HG02678 (cell line): ENCODE measurements around the gene SLC35G6.
"Not testable (repeated sequence)": the region's sequence is repeated elsewhere in the genome, so short reads cannot be mapped to it uniquely, and the experiment has no call there.

ENCODE experiments used
- ATAC-seq: cut with Tn5 transposase; IDR thresholded peaks from one replicate; pipeline ENCODE4 v1.9.1; 2021; ENCODE audit warnings: mild to moderate bottlenecking, moderate library complexity; ENCODE audit not compliant: unreplicated experiment

SLC35G6 gene

DNA sequence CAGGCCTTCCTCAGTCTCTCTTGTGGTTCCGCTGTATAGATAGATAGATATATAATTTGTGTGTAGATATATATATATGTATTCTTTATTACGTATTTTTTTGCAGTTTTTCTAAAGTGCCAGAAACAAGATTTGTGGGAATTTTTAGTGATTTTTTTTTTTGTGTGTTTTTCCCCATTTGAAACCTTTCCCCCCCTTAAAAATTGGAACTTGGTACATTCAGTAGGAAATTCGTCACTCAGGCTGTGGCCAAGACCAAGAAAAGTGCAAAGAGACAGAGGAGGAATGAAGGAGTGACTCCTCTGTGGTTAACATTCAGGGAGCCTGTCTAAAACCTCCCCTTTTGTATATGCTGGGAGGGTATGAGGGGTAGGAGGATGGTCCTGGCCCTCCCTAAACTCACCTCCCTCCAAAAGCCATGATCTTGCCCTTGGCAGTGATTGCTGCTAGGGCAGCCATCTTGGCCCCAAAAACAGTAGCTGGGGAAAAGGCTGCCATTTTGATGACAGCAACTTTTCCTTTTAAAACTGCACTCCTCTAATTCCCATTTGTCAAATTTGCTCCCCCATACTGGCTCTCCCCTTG, 21.2 kb upstream of the SLC35G6 start:
- no peak for ATAC-seq

DNA sequence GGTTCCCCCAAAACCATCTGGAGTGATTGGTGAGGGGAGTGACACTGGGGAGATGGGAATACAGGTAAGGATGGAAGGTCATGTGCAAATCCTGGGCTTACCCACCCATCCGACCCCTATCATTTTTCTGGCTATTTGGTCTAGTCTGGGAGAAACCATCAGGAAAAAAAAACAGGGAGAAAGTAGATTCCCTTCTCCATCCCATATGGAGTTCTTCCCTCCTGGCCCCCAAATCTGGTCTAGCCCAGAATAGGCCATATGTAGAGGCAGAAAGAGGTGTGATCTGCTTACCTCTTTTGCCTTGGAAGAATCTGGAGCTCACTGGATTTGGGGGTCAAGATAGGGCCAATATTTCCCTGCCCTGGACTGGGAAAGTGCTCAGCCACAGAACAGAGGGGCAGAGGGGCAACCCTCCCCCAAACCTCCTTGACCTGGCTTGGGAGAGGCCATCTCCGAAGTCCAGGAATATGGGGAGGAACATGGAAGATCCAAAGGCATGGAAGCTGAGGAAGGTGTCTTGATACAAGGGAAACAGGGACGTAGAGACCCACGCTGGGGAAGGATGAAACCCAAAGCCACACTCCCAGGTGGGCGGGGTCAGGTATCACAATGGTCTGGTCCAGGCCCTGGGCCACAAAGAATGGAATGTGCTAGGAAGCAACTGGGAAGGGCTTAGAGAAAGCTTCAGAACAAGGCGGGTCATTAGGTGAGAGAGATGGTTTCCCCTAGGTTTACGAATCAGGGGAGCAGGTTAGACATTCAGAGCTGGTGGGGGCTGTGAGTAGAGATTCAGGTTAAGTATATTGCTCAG, 20.2 kb upstream of the SLC35G6 start:
- ATAC-seq: no peak

DNA sequence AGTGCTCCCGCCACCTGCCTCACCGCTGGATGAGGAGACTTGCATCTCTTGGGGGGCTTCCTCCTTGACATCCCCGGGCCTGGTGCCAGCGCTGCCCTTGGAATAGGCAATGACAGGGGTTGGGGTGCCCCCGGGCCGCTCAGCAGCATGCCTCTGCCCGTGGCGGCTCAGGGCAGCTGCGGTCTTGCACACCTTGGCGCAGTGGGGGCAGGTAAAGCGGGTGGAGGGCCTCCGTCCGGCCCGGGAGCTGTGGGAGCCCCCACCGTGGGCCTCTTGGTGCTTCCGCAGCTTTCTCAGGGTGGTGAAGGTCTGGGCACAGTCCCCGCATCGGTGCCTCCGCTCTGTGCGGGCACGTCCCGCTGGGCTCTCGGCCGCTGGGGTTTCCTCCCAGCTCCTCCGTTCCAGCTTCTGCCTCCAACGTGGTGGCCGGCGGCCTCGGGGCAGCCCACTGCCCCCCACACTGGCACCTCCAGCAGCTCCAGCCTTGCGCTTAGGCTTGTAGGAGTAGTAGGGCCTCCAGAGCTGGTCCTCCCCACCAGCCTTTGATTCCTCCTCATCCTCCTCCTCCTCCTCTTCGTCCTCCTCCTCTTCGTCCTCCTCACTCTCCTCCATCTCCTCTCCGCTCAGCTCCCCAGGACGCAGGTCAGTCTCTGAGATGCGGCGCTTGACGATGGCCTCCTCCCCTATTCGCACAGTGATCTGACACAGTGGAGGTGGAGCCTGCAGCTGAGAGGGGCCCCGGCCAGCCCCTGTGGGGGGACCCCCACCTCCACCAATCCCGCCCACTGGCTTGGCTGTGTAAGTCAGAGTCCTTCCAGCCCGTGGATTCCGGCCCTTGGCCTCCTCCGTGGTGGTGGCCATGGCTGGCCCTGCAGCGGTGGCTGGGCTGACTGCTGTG, 18.5 kb upstream of the SLC35G6 start:
- no peak for ATAC-seq

DNA sequence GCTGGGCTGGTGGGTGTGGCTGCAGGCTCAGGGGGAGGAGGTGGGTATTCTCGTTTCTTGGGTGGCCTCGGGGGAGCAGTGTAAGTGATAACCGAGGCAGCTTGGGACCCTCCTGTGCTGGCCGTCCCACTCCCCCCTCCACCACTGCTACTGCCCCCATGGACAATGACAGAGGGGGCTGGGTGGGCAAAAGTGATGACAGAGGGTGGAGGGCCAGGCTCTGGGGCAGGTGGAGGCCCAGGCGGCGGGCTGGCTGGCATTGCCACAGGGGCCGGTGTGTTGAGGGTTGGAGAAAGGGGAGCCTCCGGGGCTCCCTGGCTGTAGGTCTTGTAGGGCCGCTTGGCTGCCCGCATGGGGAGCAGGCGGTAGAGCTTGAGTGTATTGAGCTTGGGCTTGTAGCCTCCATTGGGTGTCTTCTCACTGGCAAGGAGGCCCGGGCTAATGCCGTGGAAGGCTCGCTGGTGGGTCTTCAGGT, 17.8 kb upstream of the SLC35G6 start:
- ATAC-seq: no peak

- no peak for ATAC-seq
Measured at GRCh38 chr17:7464081-7464480, 17.2 kb upstream of the SLC35G6 start.

GRCh38 chr17:7465597-7466275, 15.5 kb upstream of the SLC35G6 start:
- no peak for ATAC-seq

- ATAC-seq: no peak
Measured at GRCh38 chr17:7466318-7466638, 15.0 kb upstream of the SLC35G6 start.

DNA sequence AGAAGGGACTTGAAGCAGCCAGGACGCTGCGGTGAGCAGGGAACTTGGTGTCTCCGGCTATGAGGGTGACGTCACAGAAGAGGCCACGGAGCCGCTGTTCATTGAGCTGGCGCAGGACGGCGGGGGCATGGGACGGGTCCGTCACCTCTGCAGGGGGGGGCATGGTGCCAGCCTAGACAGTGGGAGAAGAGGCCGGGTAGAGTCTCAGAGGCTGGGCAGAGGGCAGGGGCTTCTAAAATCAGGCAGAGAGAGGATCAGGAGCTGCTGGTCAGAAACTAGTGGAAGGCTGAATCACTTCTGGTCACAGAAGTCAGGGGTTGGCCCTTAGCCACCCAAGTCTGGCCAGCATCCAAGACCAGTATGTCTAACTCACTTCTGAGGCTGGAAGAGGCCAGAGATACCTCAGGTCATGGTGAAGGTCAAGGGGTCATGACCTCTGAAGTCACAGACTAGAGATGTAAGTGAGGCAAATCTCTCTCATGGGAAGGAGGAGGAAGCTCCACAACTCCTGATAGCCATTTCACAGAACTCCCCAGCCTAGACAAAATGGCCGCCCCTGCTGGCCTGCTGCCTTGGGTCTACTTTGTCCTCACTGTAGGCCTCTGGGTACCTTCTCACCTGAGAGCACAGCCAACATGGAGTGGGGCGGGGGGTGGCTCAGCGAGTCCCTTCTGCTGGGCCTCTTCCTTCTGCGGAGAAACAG, 14.5 kb upstream of the SLC35G6 start:
- ATAC-seq: no peak

DNA sequence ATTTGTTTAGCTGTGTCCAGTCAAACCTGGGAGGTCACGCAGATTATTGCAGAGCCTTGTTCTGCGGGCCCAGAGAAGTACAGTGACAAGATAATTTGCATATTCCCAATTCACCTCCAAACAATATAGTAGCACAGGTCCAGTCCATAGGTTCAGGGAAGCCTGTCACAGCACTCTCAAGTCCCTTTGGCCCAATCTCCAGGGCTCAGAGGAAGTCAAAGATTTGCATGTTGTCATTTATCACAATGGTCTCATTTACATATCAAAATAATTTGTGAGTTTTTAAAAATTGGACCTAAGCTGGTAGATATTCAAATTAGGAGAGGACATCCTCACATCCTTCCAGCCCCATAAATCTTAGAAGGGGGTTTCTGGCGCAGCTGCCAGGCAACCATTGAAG, 13.7 kb upstream of the SLC35G6 start:
- no peak for ATAC-seq

DNA sequence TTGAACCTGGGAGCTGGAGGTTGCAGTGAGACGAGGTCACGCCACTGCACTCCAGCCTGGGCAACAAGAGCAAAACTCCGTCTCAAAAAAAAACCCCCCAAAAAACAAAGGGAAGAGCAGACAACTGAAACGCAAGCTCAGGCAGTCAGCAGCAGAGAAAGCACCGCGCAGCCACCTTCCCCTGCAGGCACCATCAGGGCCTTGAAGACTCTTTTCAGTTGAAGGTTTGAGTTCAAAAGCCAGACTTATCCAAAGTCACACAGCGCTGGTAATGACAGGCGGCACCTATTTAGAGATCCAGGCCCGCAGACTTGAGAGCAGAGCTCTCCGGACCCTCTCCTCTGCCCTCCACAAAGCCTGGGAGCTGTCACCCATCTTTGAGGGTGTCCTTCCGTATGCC, 13.0 kb upstream of the SLC35G6 start:
- ATAC-seq: no peak

GRCh38 chr17:7468804-7469389, 12.3 kb upstream of the SLC35G6 start:
- ATAC-seq: no peak

DNA sequence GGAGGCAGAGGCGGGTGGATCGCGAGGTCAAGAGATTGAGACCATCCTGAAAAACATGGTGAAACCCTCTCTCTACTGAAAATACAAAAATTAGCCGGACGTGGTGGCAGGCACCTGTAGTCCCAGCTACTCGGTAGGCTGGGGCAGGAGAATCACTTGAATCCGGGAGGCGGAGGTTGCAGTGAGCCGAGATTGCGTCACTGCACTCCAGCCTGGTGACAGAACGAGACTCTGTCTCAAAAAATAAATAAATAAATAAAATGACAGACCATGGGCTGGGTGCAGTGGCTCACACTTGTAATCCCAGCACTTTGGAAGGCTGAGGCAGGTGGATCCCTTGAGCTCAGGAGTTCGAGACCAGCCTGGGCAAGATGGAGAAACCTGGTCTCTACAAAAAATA, 11.4 kb upstream of the SLC35G6 start:
- ATAC-seq: not testable (repeated sequence)

DNA sequence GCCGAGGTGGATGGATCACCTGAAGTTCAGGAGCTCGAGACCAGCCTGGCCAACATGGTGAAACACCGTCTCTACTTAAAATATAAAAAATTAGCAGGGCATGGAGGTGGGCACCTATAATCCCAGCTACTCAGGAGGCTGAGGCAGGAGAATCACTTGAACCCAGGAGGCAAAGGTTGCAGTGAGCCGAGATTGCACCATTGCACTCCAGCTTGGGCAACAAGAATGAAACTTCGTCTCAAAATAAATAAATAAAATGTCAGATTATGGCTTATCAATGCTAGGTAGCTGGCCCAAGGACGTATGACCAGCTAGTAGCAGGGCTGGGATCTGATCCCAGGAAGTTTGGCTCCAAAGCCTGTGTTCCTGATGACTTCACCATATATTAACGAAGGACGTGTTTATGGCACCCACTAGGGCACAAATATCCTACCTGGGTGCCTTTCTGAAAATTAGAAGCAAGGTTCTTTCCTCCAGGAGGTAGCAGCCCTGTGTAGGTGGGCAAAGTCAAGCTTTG, 10.7 kb upstream of the SLC35G6 start:
- ATAC-seq: not testable (repeated sequence)

DNA sequence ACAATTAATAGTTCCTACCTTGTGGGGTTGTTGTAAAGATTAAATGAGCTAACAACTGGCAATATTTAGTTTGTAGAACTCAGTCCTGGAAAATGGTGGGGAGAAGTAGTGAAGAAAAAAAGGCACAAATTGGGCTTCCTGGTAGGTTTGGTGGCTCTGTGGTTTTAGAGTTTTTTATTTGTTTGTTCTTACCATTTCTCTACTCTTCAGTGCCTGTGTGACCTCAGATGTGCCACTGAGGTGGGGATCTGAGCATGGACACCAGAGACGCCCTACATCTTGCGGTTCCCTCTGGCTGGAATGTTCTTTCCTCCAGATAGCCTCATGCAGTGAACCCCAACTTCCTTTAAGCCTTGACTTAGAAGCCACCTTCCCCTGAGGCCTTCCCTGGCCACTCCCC, 9.5 kb upstream of the SLC35G6 start:
- ATAC-seq: no peak

- ATAC-seq: not testable (repeated sequence)
Measured at GRCh38 chr17:7474767-7475166, 6.5 kb upstream of the SLC35G6 start.

DNA sequence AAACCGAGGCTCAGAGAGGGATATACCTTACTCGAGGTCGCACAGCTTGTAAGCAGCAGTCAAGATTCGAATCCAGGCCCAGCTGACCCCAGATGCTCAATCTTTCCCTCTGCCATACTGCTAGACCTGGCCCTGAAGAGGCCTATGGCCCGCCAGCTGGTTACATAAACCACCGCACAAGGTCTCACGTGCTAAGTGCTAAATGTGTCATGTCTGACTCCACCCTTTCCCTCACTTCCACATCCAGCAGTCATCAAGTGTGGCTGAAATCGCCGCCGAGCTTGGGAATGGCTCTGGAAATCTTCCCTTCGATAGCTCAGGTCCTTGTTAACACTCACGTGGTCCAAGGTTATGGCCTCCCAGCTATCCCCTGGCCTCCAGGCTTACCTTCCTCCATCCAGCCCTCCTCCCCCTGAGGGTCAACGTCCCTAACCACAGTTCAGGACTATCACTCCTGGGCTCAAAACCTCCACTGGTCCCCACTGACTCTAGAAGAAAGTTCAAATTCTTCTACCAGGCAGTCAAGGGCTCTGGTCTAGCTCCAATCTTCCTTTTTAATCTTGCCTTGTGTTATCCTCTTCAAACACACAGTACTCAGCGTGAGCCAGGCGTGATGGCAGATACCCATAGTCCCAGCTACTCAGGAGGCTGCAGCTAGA, 5.4 kb upstream of the SLC35G6 start:
- no peak for ATAC-seq

- no peak for ATAC-seq
Measured at GRCh38 chr17:7476494-7476893, 4.8 kb upstream of the SLC35G6 start.

GRCh38 chr17:7476951-7477350, 4.3 kb upstream of the SLC35G6 start:
- ATAC-seq: no peak
